ENCODE measurements around the gene AHRR.
"Not testable (repeated sequence)": the region's sequence is repeated elsewhere in the genome, so short reads cannot be mapped to it uniquely, and the experiment has no call there.

Gene AHRR

DNA sequence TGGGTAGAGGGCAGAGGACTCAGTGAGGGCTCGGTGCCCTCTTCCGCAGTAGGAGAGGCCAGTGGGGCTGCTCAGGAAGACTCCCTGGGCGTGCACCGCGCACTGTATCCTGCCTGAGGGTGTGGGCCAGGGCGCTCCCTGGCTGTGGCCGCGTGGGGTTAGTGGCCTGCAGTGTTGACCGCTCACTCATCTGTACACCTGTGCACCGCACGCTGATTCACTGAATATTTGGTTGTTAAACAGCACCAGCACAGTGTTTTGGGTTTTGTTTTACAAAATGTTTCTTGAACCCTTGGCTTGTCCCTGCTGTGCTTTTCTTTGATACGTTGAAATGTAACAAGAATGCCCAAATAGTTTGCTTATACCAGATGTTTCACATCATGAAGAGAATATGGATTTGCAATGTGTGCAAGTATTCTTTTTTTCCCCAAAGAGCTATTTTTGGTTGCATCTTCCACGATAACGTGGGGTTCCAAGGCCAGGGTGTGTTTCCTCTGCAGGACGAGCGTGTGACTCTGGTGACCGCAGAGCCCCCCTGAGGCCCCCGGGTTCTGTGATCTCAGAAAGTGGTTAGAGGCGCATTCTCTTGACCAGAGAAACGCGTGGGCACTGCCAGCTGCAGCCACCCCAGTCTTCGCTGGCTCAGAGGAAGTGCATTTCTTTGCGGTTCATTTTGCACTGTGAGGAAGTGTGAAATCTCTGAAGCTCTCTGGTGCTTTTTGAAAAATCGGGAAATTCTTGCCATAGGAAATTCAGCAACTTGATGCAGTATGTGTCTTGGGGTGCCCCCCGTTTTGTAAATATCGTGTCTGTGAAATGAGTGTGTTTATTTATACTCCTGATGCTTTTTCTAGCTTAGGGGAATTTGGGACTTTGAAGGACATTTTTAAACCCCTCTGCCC, 46.9 kb downstream of the AHRR start:
- DNase-seq: no peak

DNA sequence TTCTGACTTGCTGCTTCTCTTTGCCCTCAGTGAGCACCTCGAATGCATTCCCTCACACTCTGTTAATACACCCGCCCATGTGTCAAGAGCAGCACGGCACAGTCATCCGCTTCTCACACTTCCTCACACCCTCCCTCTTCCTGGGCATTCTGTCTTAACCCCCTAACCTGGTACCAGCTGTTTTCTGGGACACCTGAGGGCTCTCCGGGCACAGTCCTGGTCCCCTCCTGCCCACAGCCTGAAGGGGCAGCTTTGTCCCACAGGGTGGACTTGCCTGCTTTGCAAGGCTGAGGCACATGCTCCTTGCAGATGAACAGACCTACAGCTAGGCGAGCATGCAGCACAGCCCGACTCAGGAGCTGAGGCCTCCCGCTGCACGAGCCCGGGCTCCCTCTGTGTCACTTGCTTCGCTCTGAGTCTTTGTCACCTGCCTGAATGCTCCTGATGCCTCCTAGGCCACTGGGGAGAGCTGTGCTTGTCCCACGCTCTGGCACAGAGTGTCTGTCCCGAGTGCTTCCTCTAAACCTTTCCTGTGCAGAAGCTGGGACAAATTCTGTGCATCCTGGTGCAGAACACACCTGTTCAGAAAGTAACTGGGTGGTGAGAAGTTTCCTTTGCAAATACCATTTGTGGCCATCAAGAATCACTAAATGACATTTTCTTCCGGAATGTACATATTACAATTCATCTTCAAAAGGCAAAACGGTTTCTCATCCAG, 47.8 kb downstream of the AHRR start:
- no peak for DNase-seq

DNA sequence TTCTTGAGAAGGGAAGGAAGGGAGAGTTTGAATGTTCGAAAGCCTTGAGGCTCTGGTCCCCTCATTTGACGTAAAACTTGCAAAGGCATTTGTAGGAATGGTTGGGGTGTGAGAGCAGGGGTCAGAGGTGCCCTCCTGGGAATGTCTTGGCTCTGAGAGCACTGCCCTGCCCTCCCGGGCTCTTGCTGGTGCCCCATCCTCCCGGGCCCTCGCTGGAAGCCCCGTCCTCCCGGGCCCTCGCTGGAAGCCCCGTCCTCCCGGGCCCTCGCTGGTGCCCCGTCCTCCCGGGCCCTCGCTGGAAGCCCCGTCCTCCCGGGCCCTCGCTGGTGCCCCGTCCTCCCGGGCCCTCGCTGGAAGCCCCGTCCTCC, 48.3 kb downstream of the AHRR start:
- DNase-seq: not testable (repeated sequence)

DNA sequence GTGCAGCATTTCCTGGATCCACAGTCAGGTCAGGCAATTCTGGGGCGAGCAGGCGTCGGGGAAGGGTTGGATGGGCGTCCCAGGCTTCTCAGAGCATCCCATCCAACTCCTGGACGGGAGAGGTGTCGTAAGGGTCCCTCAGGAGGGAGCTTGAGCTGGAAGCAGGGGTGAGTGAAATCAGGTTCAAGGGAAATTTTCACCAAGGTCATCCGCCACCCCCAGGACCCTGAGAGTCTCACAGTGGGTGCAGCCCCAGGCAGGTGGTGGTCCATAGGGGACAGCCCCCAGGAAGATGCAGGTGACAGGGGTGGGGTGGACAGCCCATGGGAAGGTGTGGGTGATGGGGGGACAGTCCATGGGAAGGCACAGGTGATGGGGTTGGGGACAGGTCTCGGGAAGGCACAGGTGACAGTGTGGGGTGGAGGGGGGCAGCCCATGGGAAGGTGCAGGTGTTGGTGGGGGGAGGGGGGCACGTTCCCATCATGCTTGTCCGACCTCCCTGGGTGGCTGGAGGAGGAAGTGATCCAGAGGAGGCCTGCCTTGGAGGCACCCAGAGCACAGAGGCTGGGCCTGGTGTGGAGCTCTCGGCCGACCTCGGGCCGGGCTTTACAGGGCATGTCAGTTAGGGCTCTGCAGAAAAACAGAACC, 48.9 kb downstream of the AHRR start:
- DNase-seq: no peak

DNA sequence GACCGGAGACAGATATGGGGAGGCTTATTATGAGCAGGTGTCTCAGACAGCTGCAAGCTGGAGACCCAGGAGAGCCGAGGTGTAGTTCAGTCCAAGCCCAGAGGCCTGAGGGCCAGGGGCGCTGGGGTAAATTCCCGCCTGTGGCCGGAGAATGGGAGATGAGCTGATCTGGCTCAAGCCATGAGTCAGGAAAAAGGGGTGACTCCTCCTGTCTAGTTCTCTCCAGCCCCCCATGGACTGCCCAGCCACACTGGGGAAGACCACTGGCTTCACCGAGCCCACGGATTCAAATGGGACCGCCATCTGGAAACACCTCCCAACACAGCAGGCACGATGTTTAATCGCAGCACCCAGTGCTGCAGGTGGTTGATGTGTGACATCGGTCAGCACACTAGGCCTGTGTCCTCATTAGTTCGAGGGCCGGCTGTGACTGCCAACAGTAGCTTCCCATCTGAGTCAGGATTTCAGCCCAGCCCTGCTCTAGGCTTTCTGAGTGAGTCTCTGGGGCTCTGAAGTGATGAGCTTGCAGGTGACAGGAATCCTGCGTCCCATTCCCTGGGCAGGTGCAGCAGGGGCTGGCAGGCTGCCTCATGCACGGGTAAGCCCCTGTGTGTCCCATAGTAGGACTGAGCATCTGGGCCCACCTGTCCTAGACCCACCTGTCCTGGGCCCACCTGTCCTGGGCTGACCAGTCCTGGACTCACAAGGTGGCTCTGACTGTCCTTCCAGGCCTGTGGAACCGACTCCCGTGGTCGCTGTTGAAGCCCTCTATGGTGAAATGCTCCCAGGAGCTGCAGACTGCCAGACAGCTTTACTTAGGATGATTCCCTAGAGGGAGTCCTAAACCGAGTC, 49.7 kb downstream of the AHRR start:
- no peak for DNase-seq

DNA sequence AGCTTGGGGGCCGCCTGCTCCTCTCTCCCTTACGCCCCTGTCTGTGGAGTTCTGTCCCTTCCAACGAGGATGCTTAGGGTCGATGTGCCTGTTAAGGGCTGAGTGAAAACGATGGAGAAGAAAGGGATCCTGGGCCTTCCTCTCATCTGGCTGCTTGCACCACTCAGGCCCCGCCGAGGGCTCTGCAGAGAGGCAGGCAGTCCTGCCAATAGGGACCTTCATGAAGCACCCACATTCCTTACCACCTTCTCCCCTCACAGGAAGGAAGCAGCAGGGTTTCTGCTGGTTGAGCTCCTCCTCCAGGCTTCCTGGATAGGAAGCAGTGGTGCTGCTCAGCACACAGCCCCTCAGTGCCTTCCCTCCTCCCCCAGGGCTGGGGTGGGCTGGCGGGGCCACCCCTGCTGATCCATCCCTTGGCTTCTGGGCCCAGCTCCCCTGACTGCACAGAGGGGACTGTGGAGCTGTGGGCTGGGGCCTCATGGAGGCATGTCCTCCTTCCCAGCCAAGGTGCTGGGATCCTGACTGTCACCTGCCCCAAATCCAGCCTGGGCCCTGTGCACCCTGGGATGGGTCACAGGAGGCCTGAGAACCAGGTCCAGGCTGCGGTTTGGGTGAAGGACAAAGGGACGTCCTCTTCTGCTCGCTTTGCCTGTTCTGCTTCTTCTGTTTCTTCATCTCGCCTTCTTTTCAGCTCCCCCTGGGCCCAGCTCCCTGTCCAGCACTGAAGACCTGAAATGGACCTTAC, 50.5 kb downstream of the AHRR start:
- no peak for DNase-seq

DNA sequence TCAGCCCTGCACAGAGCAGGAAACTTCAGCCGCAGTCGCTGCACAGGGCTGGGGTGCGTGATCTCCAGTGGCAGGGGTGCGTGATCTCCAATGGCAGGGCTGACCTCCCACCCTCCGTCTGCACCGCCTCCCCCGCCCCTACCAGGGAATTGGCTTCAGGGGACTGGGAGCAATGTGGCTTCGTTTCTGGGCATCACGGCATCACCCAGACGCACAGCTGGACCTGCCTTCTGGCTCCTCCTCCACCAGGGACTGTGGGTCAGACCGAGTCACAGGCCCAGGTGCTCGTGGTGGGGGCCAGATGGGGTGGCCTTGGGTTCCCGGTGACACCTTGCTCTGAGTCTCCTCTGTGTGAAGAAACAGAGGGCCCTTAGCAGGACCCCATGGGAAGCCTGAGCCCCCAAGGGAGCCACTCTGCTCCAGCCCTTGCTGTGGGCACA, 51.1 kb downstream of the AHRR start:
- no peak for DNase-seq

DNA sequence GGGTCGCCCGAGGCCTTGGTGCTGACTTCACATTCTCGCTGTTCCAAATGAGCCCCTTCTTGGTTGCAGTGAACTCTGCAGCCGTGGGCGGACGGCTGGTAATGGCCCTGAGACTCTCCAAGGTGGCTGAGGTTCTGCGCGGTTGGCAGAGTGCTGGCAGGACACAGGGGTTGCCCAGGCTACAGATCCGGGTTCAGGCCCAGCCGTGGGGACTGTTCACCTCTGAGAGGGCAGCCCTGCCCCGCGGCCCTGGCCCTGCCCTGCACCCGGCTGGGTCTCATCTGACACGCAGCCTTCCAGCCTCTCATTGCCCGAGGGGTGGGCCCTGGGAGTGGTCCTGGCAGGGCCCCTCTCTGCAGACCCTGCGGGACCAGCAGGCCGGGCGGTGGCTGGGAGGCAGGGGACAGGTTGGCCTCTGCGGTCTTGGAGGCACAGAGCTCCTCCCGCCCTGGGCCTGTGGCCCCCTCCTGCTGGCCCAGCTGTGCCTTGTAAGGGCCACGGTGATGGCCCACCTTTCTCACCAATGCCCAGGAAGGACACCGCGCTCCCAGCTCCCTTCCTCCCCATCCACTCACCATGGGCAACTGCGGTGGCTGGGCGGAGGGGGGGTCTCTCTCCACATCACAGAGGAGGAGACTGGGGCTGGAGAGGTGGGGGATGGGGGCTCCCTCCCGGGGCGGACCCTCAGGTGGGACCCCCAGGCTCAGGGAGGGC, 51.6 kb downstream of the AHRR start:
- no peak for DNase-seq

DNA sequence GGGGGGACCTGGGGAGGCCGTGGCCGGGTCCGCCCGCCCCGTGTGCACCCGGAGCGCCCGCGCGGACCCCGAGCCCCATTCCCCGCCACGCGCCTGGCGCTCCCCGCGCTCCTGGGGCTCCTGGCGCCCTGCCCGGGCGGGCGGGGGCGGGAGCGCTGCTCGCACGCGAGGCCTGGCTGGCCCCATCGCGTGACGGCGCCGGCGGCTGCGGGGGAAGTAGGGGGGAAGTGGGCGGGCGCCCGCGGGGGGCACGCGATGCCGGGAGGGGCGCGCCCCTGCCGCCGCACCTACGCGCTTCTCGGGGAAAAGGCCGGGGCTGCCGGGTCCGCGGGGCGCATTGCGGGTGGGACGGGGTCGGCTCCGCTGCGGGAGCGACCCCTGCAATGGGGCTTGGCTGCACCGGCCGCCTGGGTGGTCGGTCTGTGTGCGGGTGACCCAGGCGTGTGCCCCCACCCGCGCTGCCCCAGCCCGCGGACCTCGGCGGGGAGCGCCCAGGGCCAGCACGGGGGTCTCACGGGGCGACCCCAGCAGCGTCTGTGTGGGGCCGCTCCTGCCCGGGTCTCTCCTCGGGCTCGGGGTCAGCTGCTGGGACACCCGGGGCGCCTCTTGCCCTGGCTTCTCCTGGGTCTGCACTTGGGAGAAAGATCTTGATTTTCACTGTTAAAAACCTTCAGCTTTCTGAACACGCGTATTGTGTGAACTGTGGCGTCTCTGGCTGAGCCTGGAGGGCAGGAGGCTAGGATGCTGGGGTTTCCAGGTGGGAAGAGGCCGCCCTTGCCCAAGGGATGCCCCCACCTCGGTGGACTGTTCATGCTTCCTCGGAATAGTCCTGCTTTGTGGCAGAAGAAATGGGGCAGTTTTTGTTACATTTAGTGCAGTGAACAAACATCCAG, 52.4 kb downstream of the AHRR start:
- peak; percentile 59 to 78 for DNase-seq

DNA sequence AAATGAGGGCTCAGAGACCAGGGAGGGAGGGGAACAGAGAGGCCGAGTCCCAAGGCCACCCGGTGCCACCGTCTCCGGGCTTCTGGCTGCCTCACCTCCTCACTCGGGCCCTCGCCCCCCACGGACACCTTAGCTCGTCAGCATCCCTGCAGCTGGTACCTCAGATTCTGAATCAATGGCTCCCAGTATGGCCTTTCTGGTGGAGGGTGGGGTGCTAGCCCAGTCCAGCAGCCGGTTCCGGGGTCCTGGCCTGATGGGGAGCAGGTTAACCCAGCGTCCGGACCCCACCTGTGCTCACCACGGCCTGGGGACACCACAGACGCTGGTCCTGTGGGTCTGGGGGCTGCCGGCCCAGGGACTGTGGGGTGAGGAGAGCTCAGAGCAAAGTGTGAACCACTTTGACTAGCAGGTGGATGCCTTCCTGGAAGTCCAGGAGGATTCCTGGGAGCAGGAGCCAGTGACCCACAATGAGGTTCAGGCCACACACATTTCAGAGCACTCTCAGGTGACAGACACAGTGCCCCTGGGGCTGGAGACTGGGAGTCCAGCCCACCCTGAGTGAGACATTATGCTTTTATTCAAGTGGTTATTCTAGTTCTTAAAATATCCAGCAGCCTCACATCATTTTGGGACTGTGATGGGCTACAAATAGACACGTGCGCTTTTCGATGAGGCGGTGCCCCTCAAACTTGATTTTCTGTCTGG, 53.3 kb downstream of the AHRR start:
- no peak for DNase-seq

DNA sequence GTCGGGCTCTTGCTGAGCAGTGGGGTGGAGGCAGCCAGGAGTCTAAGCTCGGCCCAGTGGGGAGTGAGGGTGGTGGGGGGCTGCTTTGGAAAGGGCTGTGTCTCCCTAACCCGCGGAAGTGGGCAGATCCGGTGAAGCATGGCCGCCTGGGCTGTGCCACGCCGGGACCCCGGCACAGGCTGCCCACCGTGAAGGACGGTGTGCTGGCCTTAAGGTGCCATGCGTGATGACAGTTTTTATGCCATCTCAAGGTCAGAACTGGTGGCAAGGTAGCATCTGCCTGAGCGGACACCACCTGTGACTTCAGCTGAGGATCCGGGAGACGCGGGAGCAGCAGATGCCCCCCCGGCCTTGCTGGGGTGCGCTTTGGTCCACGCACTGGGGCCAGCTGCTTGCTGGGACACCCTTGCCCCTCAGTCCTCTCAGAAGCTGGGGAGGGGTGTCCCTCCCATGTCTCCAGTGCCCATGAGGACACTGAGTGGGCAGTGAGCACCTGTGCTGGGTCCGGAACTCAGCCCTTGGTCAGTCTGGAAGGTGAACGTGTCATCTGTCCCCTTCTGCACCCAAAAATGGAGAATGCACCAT, 53.9 kb downstream of the AHRR start:
- DNase-seq: no peak

DNA sequence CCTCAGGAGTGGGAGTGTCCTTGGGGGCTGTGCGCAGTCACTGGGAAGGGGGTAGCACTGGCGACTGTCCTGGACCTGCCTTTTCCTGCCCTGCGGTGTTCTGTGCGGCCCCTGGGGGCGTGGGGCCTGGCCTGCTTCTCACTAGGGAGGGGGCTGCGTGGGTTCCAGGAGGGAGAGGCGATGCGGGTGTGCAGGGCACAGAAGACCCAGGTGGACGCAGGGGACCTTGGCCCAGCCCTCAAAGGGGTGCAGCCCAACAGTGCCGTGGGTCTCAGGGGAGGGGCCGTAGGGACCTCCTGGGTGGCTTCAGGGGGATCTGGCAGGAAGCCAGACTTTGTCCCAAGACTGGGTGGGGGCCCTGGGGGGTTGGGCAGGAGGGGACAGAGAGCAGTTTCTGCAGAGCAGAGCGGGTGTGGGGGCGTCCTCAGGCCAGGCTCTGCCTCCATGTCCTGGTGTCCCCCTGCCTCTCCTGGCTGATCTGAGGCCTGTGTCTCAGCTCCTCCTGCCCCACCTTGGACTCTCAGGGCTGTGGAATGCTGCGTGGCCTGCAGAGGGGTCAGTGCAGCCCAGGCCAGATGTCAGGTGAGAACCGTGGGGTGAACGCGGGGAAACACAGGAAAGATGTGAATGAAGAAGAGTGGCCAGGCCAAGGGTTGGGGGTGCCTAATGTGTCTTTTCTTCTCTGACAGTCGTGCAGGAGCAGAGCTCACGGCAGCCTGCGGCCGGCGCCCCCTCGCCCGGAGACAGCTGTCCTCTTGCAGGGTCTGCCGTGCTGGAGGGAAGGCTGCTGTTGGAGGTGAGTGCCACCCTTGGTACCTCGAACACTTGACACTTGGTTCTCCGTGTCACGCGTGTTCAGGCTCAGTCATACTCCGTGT, 54.6 kb downstream of the AHRR start:
- DNase-seq: no peak

DNA sequence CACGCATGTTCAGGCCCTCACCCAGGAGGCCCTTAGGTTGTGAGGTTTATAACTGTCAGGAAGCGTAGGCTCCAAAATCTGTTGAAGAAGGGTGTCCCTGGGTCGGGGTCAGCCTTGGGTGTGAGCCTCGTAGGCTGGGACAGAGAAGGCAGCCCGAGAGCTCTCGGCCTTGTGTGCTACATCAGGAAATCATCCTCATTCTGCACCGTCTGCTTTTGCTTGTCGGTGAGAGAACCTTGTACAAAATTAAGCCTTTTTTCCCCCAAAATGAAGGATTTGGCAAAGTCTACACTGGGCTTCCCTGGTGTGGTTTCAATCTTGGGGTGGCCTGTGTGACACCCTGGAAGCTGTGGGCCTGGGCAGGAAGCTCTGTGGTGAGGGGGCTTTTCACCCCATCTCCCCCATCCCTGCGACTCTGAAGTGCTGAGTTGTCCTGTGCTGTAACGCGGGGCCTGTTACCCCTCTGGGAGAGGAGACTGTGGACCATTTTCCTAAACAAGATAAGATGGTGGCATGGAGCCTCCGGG, 55.3 kb downstream of the AHRR start:
- no peak for DNase-seq

DNA sequence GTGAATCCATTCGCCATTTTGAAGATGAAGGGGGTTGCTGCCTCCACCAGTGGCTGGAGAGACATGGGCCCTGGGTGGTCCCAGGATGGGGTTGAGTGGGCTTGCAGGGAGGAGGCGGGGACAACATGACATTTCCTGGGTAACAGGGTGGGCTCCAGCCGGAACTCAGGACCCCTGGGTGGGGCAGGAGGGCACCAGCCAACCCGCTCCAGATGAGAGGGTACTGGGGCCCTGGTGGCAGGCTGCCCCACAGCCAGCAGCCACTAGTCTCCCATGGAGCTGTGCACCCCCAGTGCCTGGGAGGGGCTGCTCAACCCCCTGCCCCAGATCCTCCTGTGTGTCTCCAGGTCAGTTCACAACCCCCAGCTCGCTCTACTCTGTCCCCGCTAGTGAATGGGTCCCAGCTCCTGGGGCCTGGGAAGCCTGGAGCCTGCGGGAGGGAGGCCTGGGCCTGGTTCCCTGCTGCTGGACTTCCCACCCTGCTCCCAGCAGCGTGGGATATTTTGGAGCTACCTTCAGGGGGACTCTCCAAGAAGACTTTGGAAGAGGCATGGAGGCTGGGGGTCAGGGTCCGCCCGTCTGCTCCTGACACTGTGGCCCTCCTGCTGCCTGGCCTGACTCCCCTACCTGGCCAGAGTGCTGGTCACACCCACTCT, 55.9 kb downstream of the AHRR start:
- DNase-seq: no peak

DNA sequence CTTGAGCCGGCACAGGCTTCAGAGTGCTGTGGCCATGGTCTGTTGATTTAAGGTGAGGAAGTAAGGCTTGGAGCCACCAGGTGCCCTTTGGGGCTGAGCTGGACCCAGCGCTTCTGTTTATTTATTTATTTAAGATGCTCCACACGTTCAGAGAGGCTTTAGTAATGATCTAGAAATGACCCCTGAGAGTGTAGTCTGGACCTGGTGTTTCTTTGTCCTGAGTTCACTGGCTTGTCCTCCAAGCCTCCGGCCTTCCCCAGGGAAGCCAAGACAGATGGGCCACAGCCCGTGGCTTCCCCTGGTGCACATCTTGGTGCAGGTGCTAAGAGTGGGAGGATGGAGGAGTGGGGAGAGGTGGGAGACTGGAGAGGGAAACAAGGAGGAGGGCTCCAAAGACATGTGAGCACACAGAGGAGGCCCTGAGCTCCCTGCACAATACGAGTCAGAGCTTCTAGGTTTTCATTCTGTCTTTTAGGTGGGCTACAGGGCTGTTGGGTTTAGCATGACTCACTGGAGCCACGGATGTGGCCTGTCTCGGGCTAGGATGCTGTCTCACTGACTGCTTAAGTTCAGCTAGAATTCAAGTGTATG, 56.9 kb downstream of the AHRR start:
- DNase-seq: no peak

DNA sequence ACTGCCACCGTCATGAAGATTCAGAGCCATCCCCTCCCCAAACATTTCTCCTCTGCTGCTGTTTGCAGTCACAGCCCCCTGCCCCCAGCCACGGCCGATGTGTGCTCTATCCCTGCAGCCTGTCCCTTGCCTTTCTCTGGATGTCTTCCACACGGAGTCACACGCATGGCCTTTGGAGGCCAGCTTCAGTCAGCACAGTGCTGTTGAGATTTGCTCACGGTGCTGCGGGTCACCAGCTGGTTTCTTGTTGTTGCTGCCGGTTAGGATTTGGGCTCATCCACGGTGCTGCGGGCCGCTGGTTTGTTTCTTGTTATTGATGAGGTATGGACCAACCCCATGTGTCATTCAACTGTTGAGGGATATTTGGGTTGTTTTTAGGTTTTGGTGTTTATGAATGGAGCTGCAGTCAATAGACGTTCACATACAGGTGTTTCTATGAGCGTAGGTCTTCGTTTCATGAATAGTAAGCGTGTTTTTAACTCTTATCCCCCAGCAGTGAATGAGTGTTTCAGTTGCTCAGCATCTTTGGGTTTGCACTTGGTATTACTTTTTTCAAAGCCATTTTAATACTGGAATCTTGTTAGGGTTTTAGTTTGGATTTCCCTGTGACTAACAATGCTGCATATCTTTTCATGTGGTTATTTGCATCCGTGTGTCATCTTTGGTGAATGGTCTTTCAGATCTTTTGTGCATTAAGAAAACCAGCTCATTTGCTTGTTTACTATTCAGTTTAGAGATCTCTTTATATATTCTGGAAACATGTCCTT, 57.6 kb downstream of the AHRR start:
- no peak for DNase-seq

Measured in activated CD4-positive, alpha-beta T cell treated with anti-CD3 and anti-CD28 coated beads for 4 hours (primary cell).